Psoas muscle (tissue), 8 donors: Measurements from ENCODE around the gene KCNMA1. TPM values are rescaled to one million over a fixed set of nuclear protein-coding genes. Genes with fewer than 3 reads are reported as not detected.

ENCODE experiments used
- ATAC-seq, 4 donors: fragments of 200-7000 bp; cut with Tn5 transposase; one replicate each; pipeline ENCODE4 v1.9.1; 2020; ENCODE audit warnings: moderate library complexity in 3 of 4, mild to moderate bottlenecking in 2 of 4
- DNase-seq, 2 donors: peaks; one replicate each; pipeline ENCODE4 v3.0.0-alpha.2; 2020
- H3K27ac ChIP-seq: fragments of 200-600 bp; one replicate; pipeline ENCODE4 v1.8.0; 2022
- H3K27me3 ChIP-seq, 3 donors: fragments of 200-600 bp in 1 of 3; one replicate each; pipeline versions ENCODE4 v1.6.1 to v1.8.0; 2013 to 2022; ENCODE audit warnings: low read length in 2 of 3, mild to moderate bottlenecking in 2 of 3, moderate library complexity in 1 of 3; ENCODE audit not compliant: insufficient read depth in 3 of 3
- H3K36me3 ChIP-seq, 2 donors: fragments of 200-600 bp in 1 of 2; one replicate each; pipeline versions ENCODE4 v1.6.1 to v1.8.0; 2013 to 2022; ENCODE audit warnings: low read depth in 1 of 2, mild to moderate bottlenecking in 1 of 2, moderate library complexity in 1 of 2; ENCODE audit not compliant: insufficient read depth in 1 of 2
- H3K4me1 ChIP-seq: fragments of 200-600 bp; one replicate; pipeline ENCODE4 v1.8.0; 2022
- H3K4me3 ChIP-seq: fragments of 200-600 bp; one replicate; pipeline ENCODE4 v1.8.0; 2022; ENCODE audit warnings: mild to moderate bottlenecking
- H3K9me3 ChIP-seq: fragments of 200-600 bp; one replicate; pipeline ENCODE4 v1.8.0; 2022
- WGBS, 3 donors: extraction: QIAGEN DNeasy Blood & Tissue Kit; methylation state at CpG; one replicate each; pipeline versions ENCODE4 v1.1.6 to v1.1.7; 2013; 5-methylcytosine and 5-hydroxymethylcytosine counted together
- intact Hi-C, 2 donors: fragments of 100-400 bp; cut with DNase I; formaldehyde crosslinking; loops; one replicate each; pipeline versions ENCODE4 v1.11.0 to v1.14.2; 2022
- polyA plus RNA-seq, 3 donors: library from polyadenylated mRNA; stranded (reverse); fragments of 200-250 nt; gene quantifications; one replicate each; pipeline ENCODE4 v1.2.3, GENCODE V29; 2013
- total RNA-seq, 4 donors: library from RNA; stranded (reverse); fragmentation: NEBNext Ultra II Directional in 2 of 4; extraction: Animal tissue kit (Norgen Biotek cat#: 25700) in 2 of 4; gene quantifications; one replicate each; pipeline versions ENCODE4 v1.2.1 to v1.2.4, GENCODE V29; 2021 to 2023
- TF ChIP-seq, protein P1 (sequence below): fragments of 200-600 bp; IDR thresholded peaks from one replicate; pipeline ENCODE4 v1.8.0; 2022; ENCODE audit warnings: antibody characterized with exemption
- donor health status: healthy with polysubstance abuse.
- donor health status: DM: no; HTN: no; CAD: no; lungs with moderate emphysema.
- donor health status: Bipolar disorder and iron deficiency.
- donor health status: healthy.
- donor health status: DM: yes; HTN: yes; CAD: no.
- donor health status: DM: no; HTN: no; CAD: no.
- donor health status: DM: no; HTN: no; CAD: no.
- donor health status: DM: yes; HTN: yes; CAD: no.

Gene KCNMA1
- total and polyA plus RNA-seq, 7 donors = 7.9 to 53.0 (median 41.9) TPM

DNA sequence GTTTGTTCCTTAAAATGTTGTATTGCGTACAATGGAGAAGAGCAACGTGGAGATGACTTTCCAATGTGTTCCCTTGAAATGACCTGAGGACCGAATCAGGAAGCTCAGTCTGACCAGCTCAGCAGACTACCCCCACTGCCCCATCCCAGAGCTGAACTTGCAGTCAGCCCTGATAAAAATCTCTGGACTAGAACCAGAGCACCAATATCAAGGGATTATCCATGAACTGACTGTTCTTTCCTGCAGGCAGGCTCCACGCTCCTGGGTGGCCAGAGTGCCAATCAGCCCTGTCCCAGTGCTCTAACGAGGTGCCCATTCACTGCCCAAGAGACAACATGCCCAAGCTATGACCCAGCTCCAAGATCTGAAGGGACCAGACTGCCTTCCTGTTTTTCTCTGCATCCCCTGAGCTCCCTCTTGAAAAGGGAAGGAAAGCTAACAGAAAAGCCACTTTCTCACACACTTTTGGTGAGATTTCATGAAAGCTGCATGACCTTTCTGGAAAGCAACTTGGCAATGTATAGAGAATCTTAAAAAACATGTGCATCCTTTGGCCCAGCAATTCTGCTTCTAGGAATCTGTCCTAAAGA is 130.2 kb downstream of the KCNMA1 start:
- 19 to 61% (median 45%) methylated on average over 5 of the region's 5 CpGs for WGBS, 3 donors
- TF ChIP-seq, protein P1, sequence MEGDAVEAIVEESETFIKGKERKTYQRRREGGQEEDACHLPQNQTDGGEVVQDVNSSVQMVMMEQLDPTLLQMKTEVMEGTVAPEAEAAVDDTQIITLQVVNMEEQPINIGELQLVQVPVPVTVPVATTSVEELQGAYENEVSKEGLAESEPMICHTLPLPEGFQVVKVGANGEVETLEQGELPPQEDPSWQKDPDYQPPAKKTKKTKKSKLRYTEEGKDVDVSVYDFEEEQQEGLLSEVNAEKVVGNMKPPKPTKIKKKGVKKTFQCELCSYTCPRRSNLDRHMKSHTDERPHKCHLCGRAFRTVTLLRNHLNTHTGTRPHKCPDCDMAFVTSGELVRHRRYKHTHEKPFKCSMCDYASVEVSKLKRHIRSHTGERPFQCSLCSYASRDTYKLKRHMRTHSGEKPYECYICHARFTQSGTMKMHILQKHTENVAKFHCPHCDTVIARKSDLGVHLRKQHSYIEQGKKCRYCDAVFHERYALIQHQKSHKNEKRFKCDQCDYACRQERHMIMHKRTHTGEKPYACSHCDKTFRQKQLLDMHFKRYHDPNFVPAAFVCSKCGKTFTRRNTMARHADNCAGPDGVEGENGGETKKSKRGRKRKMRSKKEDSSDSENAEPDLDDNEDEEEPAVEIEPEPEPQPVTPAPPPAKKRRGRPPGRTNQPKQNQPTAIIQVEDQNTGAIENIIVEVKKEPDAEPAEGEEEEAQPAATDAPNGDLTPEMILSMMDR = no peak
- intact Hi-C loops = no loop called here
- Histone ChIP-seq H3K27ac (no peak overlapping the region), H3K4me3 (no peak overlapping the region), H3K36me3 (no peaks in the 10 kb centered on the region), H3K4me1 (peaks cover 24% of the 10 kb centered on the region), H3K27me3 (no peaks in the 10 kb centered on the region), H3K9me3 (no peaks in the 10 kb centered on the region)
- DNase-seq = no peak
- ATAC-seq = peak in 1 of 4 donors; percentile 29

DNA sequence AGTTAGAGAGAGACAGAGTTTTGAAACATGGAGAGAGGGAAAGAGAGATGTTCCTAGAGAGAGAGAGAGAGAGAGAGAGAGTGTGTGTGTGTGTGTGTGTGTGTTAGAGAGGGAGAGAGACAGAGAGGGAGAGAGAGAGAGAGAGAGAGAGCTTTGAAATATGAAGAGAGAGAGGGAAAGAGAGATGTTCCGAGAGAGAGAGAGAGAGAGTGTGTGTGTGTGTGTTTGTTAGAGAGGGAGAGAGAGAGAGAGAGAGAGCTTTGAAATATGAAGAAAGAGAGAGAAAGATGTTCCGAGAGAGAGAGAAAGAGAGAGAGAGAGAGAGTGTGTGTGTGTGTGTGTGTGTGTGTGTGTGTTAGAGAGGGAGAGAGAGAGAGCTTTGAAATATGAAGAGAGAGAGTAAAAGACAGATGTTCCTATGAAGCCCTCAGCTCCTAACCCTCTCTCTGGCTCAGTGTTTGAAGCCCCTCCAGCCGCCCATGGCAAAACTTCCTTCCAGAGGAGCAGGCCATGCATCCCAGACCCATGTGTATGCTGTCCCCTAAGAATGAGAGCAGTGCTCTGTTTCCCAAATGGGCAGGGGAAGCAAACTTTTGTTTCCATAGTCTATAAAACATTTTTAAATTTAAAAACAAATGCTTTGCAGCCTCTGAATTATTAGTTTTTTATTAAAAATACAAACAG is 130.9 kb downstream of the KCNMA1 start:
- no peak overlapping the region for H3K4me3 ChIP-seq
- H3K36me3 ChIP-seq = no peaks in the 10 kb centered on the region
- no peaks in the 10 kb centered on the region for H3K9me3 ChIP-seq
- 73 to 81% (median 77%) methylated on average over 3 of the region's 3 CpGs for WGBS, 3 donors
- H3K27me3 ChIP-seq = no peaks in the 10 kb centered on the region
- H3K4me1 ChIP-seq = peaks cover 16% of the 10 kb centered on the region
- no peak for ATAC-seq
- TF ChIP-seq, protein P1 = no peak
- no peak for DNase-seq
- no peak overlapping the region for H3K27ac ChIP-seq
- intact Hi-C loops = no loop called here

DNA sequence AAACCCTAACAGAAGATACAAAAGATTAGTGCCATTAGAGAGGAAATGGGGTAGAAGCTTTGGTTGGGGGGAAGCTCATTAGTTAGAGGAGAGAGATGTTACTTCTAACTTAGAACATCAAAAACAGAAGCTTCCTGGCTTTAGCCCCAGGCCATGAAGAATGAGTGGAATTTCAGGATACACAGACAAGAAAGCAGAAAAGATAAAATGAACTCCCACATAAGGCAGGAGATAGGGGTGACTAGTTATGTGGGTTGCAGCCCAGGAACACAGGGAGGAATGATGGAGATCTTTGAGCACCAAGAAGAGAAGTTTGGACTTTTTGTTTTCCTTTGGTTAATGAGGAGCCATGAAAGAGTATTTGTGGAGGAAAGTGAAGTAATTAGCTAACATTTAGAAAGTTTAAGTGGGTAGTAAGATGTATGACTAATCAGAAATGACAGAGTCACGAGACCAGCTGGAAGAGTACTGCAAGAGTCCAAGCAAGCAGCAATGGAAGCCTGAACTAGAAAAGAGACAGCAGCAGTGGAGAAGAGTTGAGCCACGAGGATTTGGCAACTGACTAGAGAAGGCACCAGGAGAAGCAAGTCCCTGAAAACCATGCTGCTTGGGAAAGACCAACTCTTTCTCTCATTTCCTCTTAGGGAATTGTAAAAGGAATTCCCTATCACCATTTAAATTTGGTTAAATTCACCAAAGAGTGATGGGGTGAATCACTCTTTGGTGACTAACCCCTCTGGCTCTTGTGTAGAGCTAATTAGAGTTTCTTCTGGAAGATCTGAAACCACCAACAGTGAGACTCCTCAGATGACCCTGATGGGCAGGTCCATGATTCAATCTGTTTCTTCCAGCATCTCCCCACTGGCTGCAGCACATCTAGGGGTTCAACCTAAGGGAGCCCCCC is 131.9 kb downstream of the KCNMA1 start:
- ATAC-seq (no peak), DNase-seq (no peak)
- no peaks in the 10 kb centered on the region for H3K36me3 ChIP-seq
- 71 to 73% (median 73%) methylated on average over 2 of the region's 2 CpGs for WGBS, 3 donors
- no peaks in the 10 kb centered on the region for H3K9me3 ChIP-seq
- H3K4me1 ChIP-seq = peaks cover 26% of the 10 kb centered on the region
- H3K27ac ChIP-seq = no peak overlapping the region
- H3K4me3 ChIP-seq = no peak overlapping the region
- no peaks in the 10 kb centered on the region for H3K27me3 ChIP-seq
- intact Hi-C loops = no loop called here
- TF ChIP-seq, protein P1 = no peak

DNA sequence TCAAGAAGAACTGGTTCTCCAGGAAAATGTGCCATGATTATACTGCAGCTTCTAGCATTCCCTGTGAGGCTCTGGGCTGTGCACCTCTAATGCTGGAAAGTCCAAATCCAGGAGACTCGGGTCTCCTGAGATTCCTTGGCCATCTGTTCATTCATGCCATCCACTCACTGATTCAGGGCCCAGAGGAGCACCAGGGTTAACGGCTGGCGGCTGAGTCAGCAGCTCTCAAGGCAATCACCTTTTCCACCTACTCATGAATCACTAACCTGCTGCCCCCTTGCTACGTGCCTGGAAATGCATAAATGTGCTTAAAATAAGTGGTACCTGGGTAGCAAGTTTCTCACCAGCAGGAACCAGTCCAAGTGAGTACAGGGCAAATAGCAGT is 132.7 kb downstream of the KCNMA1 start:
- Histone ChIP-seq H3K9me3 (no peaks in the 10 kb centered on the region), H3K4me3 (no peak overlapping the region), H3K27me3 (no peaks in the 10 kb centered on the region), H3K27ac (no peak overlapping the region), H3K4me1 (peaks cover 26% of the 10 kb centered on the region), H3K36me3 (no peaks in the 10 kb centered on the region)
- TF ChIP-seq, protein P1 = no peak
- ATAC-seq (no peak), DNase-seq (no peak)
- intact Hi-C loops = no loop called here
- WGBS, 3 donors = 50 to 69% (median 52%) methylated on average over 4 of the region's 4 CpGs
